ENCODE measurements around the gene AKR1A1.
"Not testable (repeated sequence)": the region's sequence is repeated elsewhere in the genome, so short reads cannot be mapped to it uniquely, and the experiment has no call there.

DNA sequence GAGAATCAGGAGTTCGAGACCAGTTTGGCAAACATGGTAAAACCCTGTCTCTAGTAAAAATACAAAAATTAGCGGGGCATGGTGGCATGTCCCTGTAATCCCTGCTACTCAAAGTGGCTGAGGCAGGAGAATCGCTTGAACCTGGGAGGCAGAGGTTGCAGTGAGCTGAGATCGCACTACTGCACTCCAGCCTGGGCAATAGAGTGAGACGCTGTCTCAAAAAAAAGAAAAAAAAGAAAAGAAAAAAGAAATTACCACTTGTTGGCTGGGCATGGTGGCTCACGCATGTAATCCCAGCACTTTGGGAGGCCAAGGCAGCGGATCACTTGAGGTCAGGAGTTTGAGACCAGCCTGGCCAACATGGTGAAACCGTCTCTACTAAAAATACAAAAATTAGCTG is 46.1 kb downstream of the AKR1A1 start:
- TF ChIP-seq POLR2A (IDR thresholded peaks at IDR 0.05; ENCODE audit: low read depth, low read length); POLR2AphosphoS5 (IDR thresholded peaks at IDR 0.05; ENCODE audit: low read depth, low read length); SPI1 (IDR thresholded peaks at IDR 0.05; ENCODE audit: low read depth, low read length); TAF1 (IDR thresholded peaks at IDR 0.05; ENCODE audit: low read depth, low read length); PAX5 (IDR thresholded peaks at IDR 0.05; ENCODE audit: insufficient read depth, low read length, severe bottlenecking); POU2F2 (IDR thresholded peaks at IDR 0.05; ENCODE audit: low read depth, low read length): not testable (repeated sequence)

All from GM12891 (cell line).